ENCODE measurements around the gene OPCML. TPM values are rescaled to one million over a fixed set of nuclear protein-coding genes. Genes with fewer than 3 reads are reported as not detected.
A peak's percentile ranks its signal among the peaks of the same experiment; 100 is the strongest.

OPCML gene
- total RNA-seq, 1 experiment from 2014 or later = 0.13 TPM

DNA sequence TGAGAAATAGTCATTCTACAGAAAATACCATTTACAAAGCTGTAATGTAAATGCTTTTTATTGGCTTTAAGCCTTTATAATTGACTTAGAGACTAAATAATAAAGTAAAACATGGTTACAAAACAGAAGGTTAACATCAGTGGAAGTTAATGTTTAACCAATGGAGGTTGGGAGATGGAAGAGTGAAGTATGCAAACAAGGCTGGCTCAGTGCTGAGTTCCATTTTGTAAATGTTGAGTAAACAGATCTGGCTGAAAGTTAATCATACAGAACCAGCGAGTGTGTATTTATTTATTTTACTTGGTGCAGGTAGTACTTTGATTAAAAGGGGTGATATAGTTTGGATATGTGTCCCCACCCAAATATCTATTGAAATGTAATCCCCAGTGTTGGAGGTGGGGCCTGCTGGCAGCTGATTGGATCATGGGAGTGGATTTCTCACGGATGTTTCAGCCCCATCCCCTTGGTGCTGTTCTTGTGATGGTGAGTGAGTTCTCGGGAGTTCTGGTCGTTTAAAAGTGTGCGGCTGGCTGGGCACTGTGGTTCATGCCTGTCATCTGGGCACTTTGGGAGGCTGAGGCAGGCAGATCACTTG is 827.4 kb downstream of the OPCML start:
- BruUV-seq (replicated peaks) = no TSS peak
- no peak for TF ChIP-seq EZH2 (IDR thresholded peaks at IDR 0.05; ENCODE audit: borderline replicate concordance, low read depth, low read length, poor library complexity, severe bottlenecking)
- TF ChIP-seq, protein P1, sequence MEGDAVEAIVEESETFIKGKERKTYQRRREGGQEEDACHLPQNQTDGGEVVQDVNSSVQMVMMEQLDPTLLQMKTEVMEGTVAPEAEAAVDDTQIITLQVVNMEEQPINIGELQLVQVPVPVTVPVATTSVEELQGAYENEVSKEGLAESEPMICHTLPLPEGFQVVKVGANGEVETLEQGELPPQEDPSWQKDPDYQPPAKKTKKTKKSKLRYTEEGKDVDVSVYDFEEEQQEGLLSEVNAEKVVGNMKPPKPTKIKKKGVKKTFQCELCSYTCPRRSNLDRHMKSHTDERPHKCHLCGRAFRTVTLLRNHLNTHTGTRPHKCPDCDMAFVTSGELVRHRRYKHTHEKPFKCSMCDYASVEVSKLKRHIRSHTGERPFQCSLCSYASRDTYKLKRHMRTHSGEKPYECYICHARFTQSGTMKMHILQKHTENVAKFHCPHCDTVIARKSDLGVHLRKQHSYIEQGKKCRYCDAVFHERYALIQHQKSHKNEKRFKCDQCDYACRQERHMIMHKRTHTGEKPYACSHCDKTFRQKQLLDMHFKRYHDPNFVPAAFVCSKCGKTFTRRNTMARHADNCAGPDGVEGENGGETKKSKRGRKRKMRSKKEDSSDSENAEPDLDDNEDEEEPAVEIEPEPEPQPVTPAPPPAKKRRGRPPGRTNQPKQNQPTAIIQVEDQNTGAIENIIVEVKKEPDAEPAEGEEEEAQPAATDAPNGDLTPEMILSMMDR (conservative IDR thresholded peaks at IDR 0.05; ENCODE audit: low read depth, low read length) = no peak

DNA sequence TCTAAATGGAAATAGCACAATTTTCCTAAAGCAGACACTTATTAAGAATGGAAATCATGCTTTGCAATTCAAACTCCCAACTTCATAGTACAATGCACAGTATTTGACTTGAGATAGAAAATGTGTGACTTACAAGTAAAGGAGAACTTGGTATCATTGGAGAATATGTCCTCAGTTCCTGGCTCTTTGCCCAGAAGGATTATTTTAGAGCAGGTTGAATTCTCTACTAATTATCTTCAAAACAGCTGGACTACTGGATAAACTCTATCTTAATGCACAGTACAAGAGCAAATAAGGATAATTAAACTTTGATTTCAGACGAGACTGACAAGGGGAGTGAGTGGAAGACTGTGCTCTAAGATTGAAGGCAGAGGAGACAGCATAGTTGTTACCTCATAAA is 839.4 kb downstream of the OPCML start:
- CTCF ChIA-PET = no interaction called here
- peak; percentile 33 for DNase-seq (ENCODE audit: low spot score)
- BruUV-seq (replicated peaks) = no TSS peak
- no peak for TF ChIP-seq EZH2 (IDR thresholded peaks at IDR 0.05; ENCODE audit: borderline replicate concordance, low read depth, low read length, poor library complexity, severe bottlenecking)
- TF ChIP-seq, protein P1 (conservative IDR thresholded peaks at IDR 0.05; ENCODE audit: low read depth, low read length) = no peak
- H3K4me1 ChIP-seq (ENCODE audit: insufficient read depth, low read length, poor library complexity, severe bottlenecking) = no peaks in the 10 kb centered on the region
- H3K4me3 ChIP-seq (ENCODE audit: low read depth, low read length, poor library complexity, severe bottlenecking) = no peak overlapping the region
- peaks cover 10% of the 10 kb centered on the region for H3K9me3 ChIP-seq (ENCODE audit: low read depth, low read length, poor library complexity, severe bottlenecking)
- H3K36me3 ChIP-seq (ENCODE audit: insufficient read depth, low read length, poor library complexity, severe bottlenecking) = no peaks in the 10 kb centered on the region
- POLR2A ChIA-PET (ENCODE audit: low non-redundant PET) = no interaction called here
- H3K27me3 ChIP-seq (replicated peaks; ENCODE audit: insufficient read depth, low read depth, low read length, poor library complexity) = peaks cover 48% of the 10 kb centered on the region
- no peak overlapping the region for H3K27ac ChIP-seq (ENCODE audit: low read depth, low read length, poor library complexity, severe bottlenecking)
- intact Hi-C loops (cut with micrococcal nuclease; ENCODE audit: unreplicated experiment) = no loop called here

More for the DNA sequence above, 827.4 kb downstream of the OPCML start:
- DNase-seq (ENCODE audit: low spot score) = no peak
- H3K9me3 ChIP-seq (ENCODE audit: low read depth, low read length, poor library complexity, severe bottlenecking) = peaks cover 20% of the 10 kb centered on the region
- H3K27me3 ChIP-seq (replicated peaks; ENCODE audit: insufficient read depth, low read depth, low read length, poor library complexity) = peaks cover 22% of the 10 kb centered on the region
- no peak overlapping the region for H3K4me3 ChIP-seq (ENCODE audit: low read depth, low read length, poor library complexity, severe bottlenecking)
- no peaks in the 10 kb centered on the region for H3K36me3 ChIP-seq (ENCODE audit: insufficient read depth, low read length, poor library complexity, severe bottlenecking)
- H3K27ac ChIP-seq (ENCODE audit: low read depth, low read length, poor library complexity, severe bottlenecking) = no peak overlapping the region
- CTCF ChIA-PET = no interaction called here
- H3K4me1 ChIP-seq (ENCODE audit: insufficient read depth, low read length, poor library complexity, severe bottlenecking) = no peaks in the 10 kb centered on the region
- POLR2A ChIA-PET (ENCODE audit: low non-redundant PET) = no interaction called here
- intact Hi-C loops (cut with micrococcal nuclease; ENCODE audit: unreplicated experiment) = no loop called here

DNA sequence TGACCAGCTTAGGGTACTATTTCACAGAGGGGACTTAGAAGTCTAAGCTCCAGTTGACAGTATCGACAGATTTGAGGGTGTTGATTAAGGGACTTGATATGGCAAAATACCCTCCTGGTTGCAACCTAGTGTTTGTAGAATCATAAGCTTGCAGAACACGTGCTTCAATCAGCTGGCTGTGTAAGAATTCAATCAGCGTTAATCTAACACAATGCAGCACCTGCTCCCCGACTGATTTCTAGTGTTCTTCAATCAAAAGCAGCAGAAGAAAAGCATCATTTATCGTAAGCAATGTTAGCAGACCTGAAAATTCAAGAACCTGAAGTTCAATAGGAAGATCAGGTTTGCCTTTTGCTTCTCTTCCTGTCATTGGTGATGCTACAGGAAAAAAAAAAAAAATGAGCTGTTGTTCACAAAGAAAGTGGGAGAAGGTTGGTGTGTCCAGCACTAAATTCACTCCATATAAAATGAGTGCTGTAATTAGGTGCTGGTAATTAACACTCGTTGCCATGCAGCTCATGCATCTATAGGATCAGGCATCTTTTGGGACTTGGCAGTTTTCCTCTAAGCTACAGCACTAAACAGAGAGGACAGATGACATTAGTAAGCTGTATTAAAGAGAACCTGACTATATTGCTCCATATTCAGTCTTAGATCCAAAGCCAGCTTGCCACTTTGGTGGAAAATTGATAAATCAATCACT is 840.3 kb downstream of the OPCML start:
- no peaks in the 10 kb centered on the region for H3K36me3 ChIP-seq (ENCODE audit: insufficient read depth, low read length, poor library complexity, severe bottlenecking)
- no peak for TF ChIP-seq EZH2 (IDR thresholded peaks at IDR 0.05; ENCODE audit: borderline replicate concordance, low read depth, low read length, poor library complexity, severe bottlenecking)
- TF ChIP-seq, protein P1 (conservative IDR thresholded peaks at IDR 0.05; ENCODE audit: low read depth, low read length) = no peak
- H3K4me3 ChIP-seq (ENCODE audit: low read depth, low read length, poor library complexity, severe bottlenecking) = no peak overlapping the region
- ChIA-PET CTCF (no interaction called here), POLR2A (ENCODE audit: low non-redundant PET) (no interaction called here)
- intact Hi-C loops (cut with micrococcal nuclease; ENCODE audit: unreplicated experiment) = no loop called here
- no peak for DNase-seq (ENCODE audit: low spot score)
- peaks cover 53% of the 10 kb centered on the region for H3K27me3 ChIP-seq (replicated peaks; ENCODE audit: insufficient read depth, low read depth, low read length, poor library complexity)
- no peak overlapping the region for H3K27ac ChIP-seq (ENCODE audit: low read depth, low read length, poor library complexity, severe bottlenecking)
- peaks cover 4% of the 10 kb centered on the region for H3K4me1 ChIP-seq (ENCODE audit: insufficient read depth, low read length, poor library complexity, severe bottlenecking)
- no TSS peak for BruUV-seq (replicated peaks)
- H3K9me3 ChIP-seq (ENCODE audit: low read depth, low read length, poor library complexity, severe bottlenecking) = peaks cover 10% of the 10 kb centered on the region

All from A673 (cell line).